ENCODE measurements around the gene KLHL34.

The KLHL34 gene, protein sequence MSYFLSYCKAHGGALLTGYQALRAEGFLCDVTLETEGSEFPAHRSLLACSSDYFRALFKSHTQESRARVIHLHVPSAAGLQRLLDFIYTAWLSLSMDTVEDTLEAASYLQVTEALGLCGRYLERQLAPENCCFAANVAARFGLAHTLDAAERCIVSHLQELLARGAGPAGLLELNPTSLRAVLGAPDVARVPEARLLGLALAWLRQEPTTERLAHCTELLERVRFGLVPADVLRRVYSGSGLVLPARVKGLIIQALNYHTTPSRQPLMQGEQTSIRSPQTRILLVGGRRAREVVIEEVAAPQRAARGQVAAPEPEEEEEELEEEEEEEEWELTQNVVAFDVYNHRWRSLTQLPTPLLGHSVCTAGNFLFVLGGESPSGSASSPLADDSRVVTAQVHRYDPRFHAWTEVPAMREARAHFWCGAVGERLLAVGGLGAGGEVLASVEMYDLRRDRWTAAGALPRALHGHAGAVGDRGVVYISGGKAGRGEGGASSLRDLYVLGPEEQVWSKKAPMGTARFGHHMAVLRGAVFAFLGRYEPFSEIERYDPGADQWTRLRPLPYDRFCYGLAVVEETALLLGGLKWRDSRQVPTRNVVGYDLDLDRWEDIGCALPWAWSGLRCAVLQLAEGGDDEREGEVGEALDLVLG

DNA sequence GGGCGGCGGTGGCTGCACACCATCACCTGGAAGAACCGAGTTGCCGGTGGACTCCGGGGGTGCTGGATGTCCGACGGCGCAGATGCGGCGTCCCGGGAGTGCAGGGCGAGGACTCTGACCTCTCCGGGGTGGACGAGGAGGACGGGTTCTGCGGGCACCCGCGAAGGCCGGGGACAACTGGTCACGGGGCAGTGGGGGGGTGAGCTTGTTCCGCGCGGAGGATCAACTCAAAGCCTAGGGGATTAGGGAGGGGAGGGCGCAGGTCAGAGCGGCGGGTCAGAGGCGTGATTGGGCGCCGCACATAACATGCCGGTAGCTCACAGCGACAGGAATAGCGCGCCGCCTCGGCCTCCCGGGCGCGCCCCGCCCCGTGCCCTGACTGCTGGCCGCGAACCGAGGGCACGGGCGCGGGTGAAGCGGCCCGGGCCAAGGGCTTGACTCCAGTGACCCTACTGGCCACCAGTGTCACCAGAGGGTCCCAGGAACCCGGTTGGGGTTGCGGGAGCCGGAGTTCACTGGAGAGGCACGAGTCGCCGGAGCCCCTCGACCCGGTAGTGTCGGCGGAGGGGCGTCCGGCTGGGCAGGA lies at the start of gene KLHL34:
Gene KLHL34 (minus strand): TSS at position 179 of the 586 bp plus-strand sequence. CDS start 542 bp downstream, outside the sequence.
- DNase-seq (ENCODE audit: low read depth in 3 of 3) = no peak

DNA sequence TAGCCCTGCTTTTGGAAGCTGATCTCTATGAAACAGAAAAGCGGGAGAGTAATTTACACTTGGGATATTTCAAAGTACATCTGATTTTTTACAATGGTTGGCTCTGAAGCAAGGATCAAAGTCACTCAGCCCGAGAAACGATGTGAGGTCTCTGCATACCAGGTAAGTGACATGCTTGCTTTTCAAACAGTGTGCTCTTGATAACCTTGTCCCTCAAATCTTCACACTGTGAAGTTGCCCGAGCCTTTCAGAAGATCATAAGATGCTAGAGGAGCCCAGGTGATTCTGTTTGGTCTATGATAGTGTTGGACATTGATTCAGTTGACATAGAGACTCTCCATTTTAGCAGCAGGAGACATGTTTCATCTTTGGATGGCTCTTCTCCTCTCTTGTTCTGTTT lies 47.1 kb upstream of the KLHL34 start:
- DNase-seq (ENCODE audit: low read depth in 3 of 3) = no peak

DNA sequence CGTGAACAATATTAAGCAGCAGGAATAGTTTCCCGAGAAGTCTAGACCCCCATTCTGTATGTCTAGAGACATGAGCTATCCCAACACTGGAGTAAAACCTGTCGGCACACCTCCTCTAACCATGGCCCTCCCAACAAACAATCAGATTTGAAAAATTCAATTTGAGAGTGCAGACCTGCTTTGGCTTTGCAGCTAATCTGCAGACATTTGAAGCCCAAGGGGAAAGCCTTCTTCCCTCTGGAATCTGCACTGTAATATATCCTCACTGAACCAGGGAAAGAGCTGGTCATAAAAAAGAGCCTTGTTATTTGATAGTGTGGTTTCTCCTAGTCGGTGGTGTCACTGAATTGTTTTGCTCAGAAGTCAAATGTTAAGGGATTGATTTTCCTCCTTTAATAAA lies 44.6 kb upstream of the KLHL34 start:
- no peak for DNase-seq (ENCODE audit: low read depth in 3 of 3)

DNA sequence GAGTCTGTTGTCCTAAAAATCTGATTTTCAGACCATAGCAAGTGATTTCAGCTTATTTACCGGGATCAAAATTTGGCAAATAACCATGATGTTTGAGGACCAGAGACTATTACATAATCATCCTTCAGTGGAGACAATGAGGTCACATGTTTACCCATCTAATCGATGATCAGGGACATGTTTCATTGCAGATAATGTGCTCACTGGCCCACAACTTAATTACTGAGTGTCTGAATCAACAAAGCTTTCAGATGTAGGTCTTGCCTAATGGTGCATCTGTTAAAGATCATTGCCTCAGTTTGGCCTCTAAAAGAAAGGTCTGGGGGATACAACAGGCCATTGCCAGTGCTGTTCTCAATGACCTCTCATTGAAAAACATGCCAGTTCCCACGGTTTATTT lies 42.8 kb upstream of the KLHL34 start:
- DNase-seq (ENCODE audit: low read depth in 3 of 3) = no peak

- DNase-seq (ENCODE audit: low read depth in 3 of 3) = no peak
Measured at GRCh38 chrX:21700275-21700674, 42.1 kb upstream of the KLHL34 start.

DNA sequence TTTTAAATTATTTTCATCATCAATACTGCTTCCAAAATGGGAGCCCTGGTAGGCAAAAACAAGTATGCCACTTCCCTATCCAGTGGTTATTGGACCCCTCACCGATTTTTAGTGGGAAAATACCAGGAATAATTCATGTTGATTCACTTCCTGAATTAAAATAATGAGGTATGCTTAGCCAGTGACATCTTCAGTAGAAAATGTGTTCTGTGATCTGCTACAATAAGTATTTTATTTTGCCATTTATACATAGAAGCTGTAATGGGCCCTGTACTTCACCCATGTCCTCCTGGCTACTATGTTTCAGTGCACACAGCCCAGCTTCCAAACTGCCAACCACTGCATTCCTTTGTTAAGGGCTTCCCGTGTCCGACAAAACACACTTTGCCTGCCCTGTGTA lies 41.0 kb upstream of the KLHL34 start:
- no peak for DNase-seq (ENCODE audit: low read depth in 3 of 3)

- no peak for DNase-seq (ENCODE audit: low read depth in 3 of 3)
Measured at GRCh38 chrX:21698272-21698671, 40.1 kb upstream of the KLHL34 start.

GRCh38 chrX:21691512-21692018 lies 33.4 kb upstream of the KLHL34 start:
- DNase-seq (ENCODE audit: low read depth in 3 of 3) = no peak

GRCh38 chrX:21683941-21684340 lies 25.8 kb upstream of the KLHL34 start:
- DNase-seq (ENCODE audit: low read depth in 3 of 3) = no peak

- DNase-seq (ENCODE audit: low read depth in 3 of 3) = no peak
Measured at GRCh38 chrX:21678048-21678612, 20.0 kb upstream of the KLHL34 start.

GRCh38 chrX:21675931-21676330 lies 17.8 kb upstream of the KLHL34 start:
- no peak for DNase-seq (ENCODE audit: low read depth in 3 of 3)

DNA sequence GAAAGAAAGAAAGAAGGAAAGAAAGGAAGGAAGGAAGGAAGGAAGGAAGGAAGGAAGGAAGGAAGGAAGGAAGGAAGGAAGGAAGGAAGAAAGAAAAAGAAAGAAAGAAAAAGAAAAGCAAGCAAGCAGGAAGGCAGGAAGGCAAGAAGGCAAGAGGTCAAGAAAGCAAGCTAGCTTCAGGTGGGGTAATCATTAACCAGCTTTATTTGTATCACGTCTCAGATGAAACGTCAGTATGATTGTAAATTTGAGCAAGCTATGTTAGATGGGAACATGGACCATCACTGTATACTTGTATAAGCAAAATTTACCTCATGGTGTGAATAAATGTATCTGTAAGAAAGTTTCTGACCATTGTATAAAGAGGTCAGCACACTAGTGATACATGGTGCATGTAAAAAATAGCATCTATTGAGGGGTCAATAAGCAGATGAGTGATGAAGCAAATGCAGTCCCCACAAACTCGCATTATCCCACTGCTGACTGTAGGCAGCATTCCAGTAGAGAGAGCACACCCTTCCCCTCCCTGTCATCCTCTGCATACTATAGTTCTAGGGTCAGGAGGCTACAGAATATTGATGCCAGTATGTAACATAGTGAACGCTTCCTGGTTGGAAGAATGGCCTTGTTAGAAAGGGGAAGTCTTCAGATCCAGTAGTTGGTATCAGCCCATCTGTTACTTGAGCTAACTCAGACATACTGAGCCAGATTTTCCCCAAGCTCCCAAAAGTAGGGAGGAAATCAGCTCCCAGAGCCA lies 16.5 kb upstream of the KLHL34 start:
- DNase-seq (ENCODE audit: low read depth in 3 of 3) = no peak

GRCh38 chrX:21666679-21667078 lies 8.5 kb upstream of the KLHL34 start:
- no peak for DNase-seq (ENCODE audit: low read depth in 3 of 3)

GRCh38 chrX:21666252-21666651 lies 8.1 kb upstream of the KLHL34 start:
- DNase-seq (ENCODE audit: low read depth in 3 of 3) = no peak

DNA sequence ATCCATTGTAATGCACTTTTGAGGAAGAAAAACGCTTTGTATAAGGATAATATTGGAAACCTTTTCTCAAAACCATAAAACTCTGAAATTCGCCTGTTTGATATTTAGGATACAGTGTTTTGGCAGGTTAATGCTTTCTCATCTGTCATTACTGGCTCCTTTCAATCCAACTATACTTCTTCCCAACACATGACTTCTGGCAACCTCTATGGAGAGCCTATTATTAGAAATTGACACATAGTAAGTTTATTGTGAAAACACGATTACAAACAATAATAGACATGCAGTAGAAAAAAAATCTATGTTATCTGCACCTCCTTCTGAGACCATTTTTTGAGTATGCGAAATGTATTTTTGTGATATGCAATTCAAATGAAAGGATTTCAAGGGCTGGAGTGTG lies 4.6 kb upstream of the KLHL34 start:
- DNase-seq (ENCODE audit: low read depth in 3 of 3) = no peak

GRCh38 chrX:21661316-21661715 lies 3.2 kb upstream of the KLHL34 start:
- DNase-seq (ENCODE audit: low read depth in 3 of 3) = no peak

GRCh38 chrX:21660156-21660555 lies 2.0 kb upstream of the KLHL34 start:
- no peak for DNase-seq (ENCODE audit: low read depth in 3 of 3)

- no peak for DNase-seq (ENCODE audit: low read depth in 3 of 3)
Measured at GRCh38 chrX:21659320-21659719, 1.2 kb upstream of the KLHL34 start.

- DNase-seq (ENCODE audit: low read depth in 3 of 3) = no peak
Measured at GRCh38 chrX:21658746-21659145, 616 bp upstream of the KLHL34 start.

DNA sequence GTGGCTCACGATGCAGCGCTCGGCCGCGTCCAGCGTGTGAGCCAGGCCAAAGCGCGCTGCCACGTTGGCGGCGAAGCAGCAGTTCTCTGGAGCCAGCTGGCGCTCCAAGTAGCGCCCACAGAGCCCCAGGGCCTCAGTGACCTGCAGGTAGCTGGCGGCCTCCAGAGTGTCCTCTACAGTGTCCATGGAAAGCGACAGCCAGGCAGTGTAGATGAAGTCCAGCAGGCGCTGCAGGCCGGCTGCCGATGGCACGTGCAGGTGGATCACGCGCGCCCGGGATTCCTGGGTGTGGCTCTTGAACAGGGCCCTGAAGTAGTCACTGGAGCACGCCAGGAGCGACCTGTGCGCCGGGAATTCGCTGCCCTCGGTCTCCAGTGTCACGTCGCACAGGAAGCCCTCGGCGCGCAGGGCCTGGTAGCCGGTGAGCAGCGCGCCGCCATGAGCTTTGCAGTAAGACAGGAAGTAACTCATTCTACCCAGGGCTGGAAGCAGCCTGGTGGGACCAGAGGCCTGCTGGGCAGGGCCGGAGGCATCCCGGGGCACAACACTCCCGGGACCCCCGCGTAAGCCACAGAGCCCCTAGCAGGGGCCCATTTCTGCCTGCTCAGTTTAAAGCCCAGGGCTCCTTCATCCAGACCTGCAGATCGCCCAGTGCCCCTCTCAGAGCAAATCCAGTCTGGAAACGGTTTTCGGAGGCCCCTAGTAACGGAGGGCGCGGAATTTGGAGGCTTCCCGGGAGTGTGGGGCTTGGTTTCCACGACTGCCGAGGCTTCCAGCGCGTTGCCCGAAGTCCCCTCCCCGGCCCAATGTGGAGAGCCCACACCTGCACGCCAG lies 595 bp downstream of the KLHL34 start:
- no peak for DNase-seq (ENCODE audit: low read depth in 3 of 3)

Measured in stimulated activated CD4-positive, alpha-beta T cell treated with anti-CD3 and anti-CD28 coated beads, TNF-alpha, amount 100 ng/mL, for 24 hours (primary cell).